WTC11 (cell line): Measurements from ENCODE around the gene MLF2. TPM values are rescaled to one million over a fixed set of nuclear protein-coding genes. Genes with fewer than 3 reads are reported as not detected.
A peak's percentile ranks its signal among the peaks of the same experiment; 100 is the strongest.

Experiments
- ATAC-seq: fragments of 200-7000 bp; cut with Tn5 transposase; 2 replicates; pipeline ENCODE4 v1.10.0; 2021; ENCODE audit warnings: mild to moderate bottlenecking, moderate library complexity
- CTCF ChIA-PET: fragments of 300-600 bp; sonication (Branson Sonifier 250); formaldehyde crosslinking; loops from one replicate; lab custom pipeline; 2021; ENCODE audit warnings: antibody characterized with exemption; lab: Charles Lee
- POLR2A ChIA-PET: fragments of 350-600 bp; sonication (Branson Sonifier 250); formaldehyde crosslinking; loops from one replicate; lab custom pipeline; 2021; ENCODE audit warnings: antibody characterized with exemption; lab: Charles Lee
- DNase-seq: peaks from one replicate; pipeline ENCODE4 v3.0.0; 2021; ENCODE audit warnings: low spot score
- H3K27ac Mint-ChIP-seq: 2 replicates; pipeline ENCODE4 v1.8.0; 2021; ENCODE audit warnings: mixed read lengths
- H3K27me3 Mint-ChIP-seq: 2 replicates; pipeline ENCODE4 v1.8.0; 2021; ENCODE audit warnings: low read depth, mild to moderate bottlenecking, moderate library complexity, mixed read lengths
- H3K36me3 Mint-ChIP-seq: 2 replicates; pipeline ENCODE4 v1.8.0; 2021; ENCODE audit warnings: mixed read lengths
- H3K4me1 Mint-ChIP-seq: 2 replicates; pipeline ENCODE4 v1.8.0; 2022; ENCODE audit warnings: mixed read lengths
- H3K4me3 Mint-ChIP-seq: 2 replicates; pipeline ENCODE4 v1.8.0; 2021; ENCODE audit warnings: mild to moderate bottlenecking, moderate library complexity, mixed read lengths
- H3K9me3 Mint-ChIP-seq: 2 replicates; pipeline ENCODE4 v1.8.0; 2021; ENCODE audit warnings: mixed read lengths
- ATF3 ChIP-seq: sonication (generic); formaldehyde crosslinking; conservative IDR thresholded peaks from 2 replicates; pipeline ENCODE4 v1.8.1; 2022; ENCODE audit warnings: mild to moderate bottlenecking, missing genetic modification reagents
- E2F1 ChIP-seq: sonication (generic); formaldehyde crosslinking; IDR thresholded peaks from 2 replicates; pipeline ENCODE4 v1.8.0; 2022; ENCODE audit warnings: mild to moderate bottlenecking, missing genetic modification reagents
- E2F5 ChIP-seq: sonication (generic); formaldehyde crosslinking; IDR thresholded peaks from 2 replicates; pipeline ENCODE4 v1.8.1; 2022; ENCODE audit warnings: mild to moderate bottlenecking, moderate library complexity, missing genetic modification reagents
- HMGXB4 ChIP-seq: sonication (generic); formaldehyde crosslinking; IDR thresholded peaks from 2 replicates; pipeline ENCODE4 v1.8.1; 2023; ENCODE audit warnings: mild to moderate bottlenecking, moderate library complexity, missing genetic modification reagents
- JUN ChIP-seq: sonication (generic); formaldehyde crosslinking; IDR thresholded peaks from 2 replicates; pipeline ENCODE4 v1.8.0; 2023; ENCODE audit warnings: mild to moderate bottlenecking, missing genetic modification reagents
- NFYB ChIP-seq: sonication (generic); formaldehyde crosslinking; conservative IDR thresholded peaks from 2 replicates; pipeline ENCODE4 v1.8.0; 2022; ENCODE audit warnings: low read depth, missing genetic modification reagents
- NR1H2 ChIP-seq: sonication (generic); formaldehyde crosslinking; IDR thresholded peaks from 2 replicates; pipeline ENCODE4 v1.9.0; 2021; ENCODE audit warnings: mild to moderate bottlenecking, moderate library complexity, missing genetic modification reagents
- OVOL2 ChIP-seq: fragments of 250-450 bp; sonication (Bioruptor Pico); IDR thresholded peaks from 2 replicates; pipeline ENCODE4 v1.9.0; 2021; ENCODE audit warnings: mild to moderate bottlenecking, borderline replicate concordance
- PRDM15 ChIP-seq: sonication (generic); formaldehyde crosslinking; IDR thresholded peaks from 2 replicates; pipeline ENCODE4 v1.8.0; 2022; ENCODE audit warnings: missing genetic modification reagents
- SMAD3 ChIP-seq: sonication (generic); formaldehyde crosslinking; IDR thresholded peaks from 2 replicates; pipeline ENCODE4 v1.8.0; 2022; ENCODE audit warnings: missing genetic modification reagents, mild to moderate bottlenecking, borderline replicate concordance
- SOX15 ChIP-seq: fragments of 250-450 bp; sonication (Bioruptor Pico); IDR thresholded peaks from 2 replicates; pipeline ENCODE4 v1.9.0; 2021; ENCODE audit warnings: mild to moderate bottlenecking
- TEAD1 ChIP-seq: sonication (generic); formaldehyde crosslinking; IDR thresholded peaks from 2 replicates; pipeline ENCODE4 v1.8.0; 2022; ENCODE audit warnings: mild to moderate bottlenecking, missing genetic modification reagents
- ZNF425 ChIP-seq: fragments of 250-450 bp; sonication (Bioruptor Pico); conservative IDR thresholded peaks from 2 replicates; pipeline ENCODE4 v1.9.0; 2021; ENCODE audit warnings: mild to moderate bottlenecking
- total RNA-seq: library from RNA; stranded (reverse); gene quantifications from 3 replicates; pipeline ENCODE4 v1.2.3, GENCODE V29; 2021

MLF2 gene
- total RNA-seq, 1 experiment from 2014 or later = 236 TPM

- no peak for DNase-seq
- CTCF ChIA-PET = interaction anchor here (0.5 to 7.7 kb wide), 39 partner anchors 8 to 192 kb away, joined by 3 to 234 read pairs (median 6); partner anchors contain the start of genes CDCA3, COPS7A, GNB3 and GPR162
- Mint-ChIP-seq H3K4me3 (peak overlapping the region; percentile 92), H3K36me3 (peaks cover 30% of the 10 kb centered on the region), H3K27ac (peak overlapping the region; percentile 99), H3K4me1 (peaks cover 31% of the 10 kb centered on the region), H3K27me3 (no peaks in the 10 kb centered on the region), H3K9me3 (no peaks in the 10 kb centered on the region)
- POLR2A ChIA-PET = interaction anchor here (0.5 to 5.1 kb wide), 14 partner anchors 14 to 190 kb away, joined by 3 to 84 read pairs (median 6); partner anchors contain the start of genes C12orf57, CDCA3, COPS7A and GPR162
- peak; percentile 16 for ATAC-seq
- TF ChIP-seq E2F1 (CRISPR knock-in tag) (no peak), HMGXB4 (0 out of 2 replicates have a peak, but pooled peaks have one; percentile 7), E2F5 (0 out of 2 replicates have a peak, but pooled peaks have one; percentile 5)
Measured at GRCh38 chr12:6753772-6754356, 923 bp upstream of the MLF2 start.

- no peaks in the 10 kb centered on the region for H3K27me3 Mint-ChIP-seq
- H3K4me1 Mint-ChIP-seq = peaks cover 24% of the 10 kb centered on the region
- H3K9me3 Mint-ChIP-seq = no peaks in the 10 kb centered on the region
- ATAC-seq = peak; percentile 7
- peaks cover 44% of the 10 kb centered on the region for H3K36me3 Mint-ChIP-seq
- peak overlapping the region; percentile 85 for H3K27ac Mint-ChIP-seq
- ChIA-PET POLR2A (interaction anchor here (0.5 to 5.1 kb wide), 19 partner anchors 15 to 616 kb away, joined by 3 to 84 read pairs (median 4); partner anchors contain the start of genes CDCA3, COPS7A, GPR162 and PTMS), CTCF (interaction anchor here (0.6 to 7.7 kb wide), 27 partner anchors 8 to 209 kb away, joined by 3 to 234 read pairs (median 10); partner anchors contain the start of genes CDCA3, COPS7A, GNB3 and GPR162)
- peak overlapping the region; percentile 92 for H3K4me3 Mint-ChIP-seq
- DNase-seq = peak; percentile 54
- TF ChIP-seq NFYB (CRISPR knock-in tag) (0 out of 2 replicates have a peak, but pooled peaks have one; percentile 32), ATF3 (CRISPR knock-in tag) (no peak), JUN (CRISPR knock-in tag) (0 out of 2 replicates have a peak, but pooled peaks have one; percentile 48), PRDM15 (peak; percentile 58; the same call in 1 of the 2 replicates), SOX15 (CRISPR knock-in tag) (no peak), NR1H2 (CRISPR knock-in tag) (no peak), TEAD1 (CRISPR knock-in tag) (no peak), ZNF425 (CRISPR knock-in tag) (no peak), OVOL2 (CRISPR knock-in tag) (no peak), SMAD3 (CRISPR knock-in tag) (0 out of 2 replicates have a peak, but pooled peaks have one; percentile 28)
Measured at GRCh38 chr12:6752167-6752920, 597 bp downstream of the MLF2 start.
